GM19397 (cell line): ENCODE data around the gene ESPN.

ENCODE experiments used
- ATAC-seq: cut with Tn5 transposase; IDR thresholded peaks from one replicate; pipeline ENCODE4 v1.9.1; 2021; ENCODE audit warnings: mild to moderate bottlenecking, moderate library complexity; ENCODE audit not compliant: unreplicated experiment

The ESPN gene

GRCh38 chr1:6409053-6409452 lies 15.5 kb upstream of the ESPN start:
- no peak for ATAC-seq

- ATAC-seq = no peak
Measured at GRCh38 chr1:6409733-6410132, 14.8 kb upstream of the ESPN start.

DNA sequence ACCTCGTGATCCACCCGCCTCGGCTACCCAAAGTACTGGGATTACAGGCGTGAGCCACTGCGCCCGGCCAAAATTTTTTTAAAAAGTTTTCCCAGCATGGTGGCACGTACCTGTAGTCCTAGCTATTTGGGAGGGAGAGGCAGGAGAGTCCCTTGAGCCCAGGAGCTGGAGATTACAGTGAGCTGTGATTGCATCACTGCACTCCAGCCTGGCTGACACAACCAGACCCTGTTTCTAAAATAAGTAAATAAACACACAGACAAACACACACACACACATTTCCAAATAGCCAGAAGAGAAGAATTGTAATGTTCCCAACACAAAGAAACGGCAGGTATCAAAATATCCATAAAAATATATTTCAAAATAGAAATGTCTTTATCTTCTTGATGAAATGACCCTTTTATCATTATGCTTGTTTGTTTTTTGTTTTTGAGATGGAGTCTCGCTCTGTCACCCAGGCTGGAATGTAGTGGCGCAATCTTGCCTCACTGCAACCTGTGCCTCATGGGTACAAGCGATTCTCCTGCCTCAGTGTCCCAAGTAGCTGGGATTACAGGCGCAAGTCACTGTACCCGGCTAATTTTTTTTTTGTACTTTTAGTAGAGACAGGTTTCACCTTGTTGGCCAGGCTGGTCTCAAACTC lies 14.2 kb upstream of the ESPN start:
- no peak for ATAC-seq

- ATAC-seq = no peak
Measured at GRCh38 chr1:6412896-6413295, 11.7 kb upstream of the ESPN start.

DNA sequence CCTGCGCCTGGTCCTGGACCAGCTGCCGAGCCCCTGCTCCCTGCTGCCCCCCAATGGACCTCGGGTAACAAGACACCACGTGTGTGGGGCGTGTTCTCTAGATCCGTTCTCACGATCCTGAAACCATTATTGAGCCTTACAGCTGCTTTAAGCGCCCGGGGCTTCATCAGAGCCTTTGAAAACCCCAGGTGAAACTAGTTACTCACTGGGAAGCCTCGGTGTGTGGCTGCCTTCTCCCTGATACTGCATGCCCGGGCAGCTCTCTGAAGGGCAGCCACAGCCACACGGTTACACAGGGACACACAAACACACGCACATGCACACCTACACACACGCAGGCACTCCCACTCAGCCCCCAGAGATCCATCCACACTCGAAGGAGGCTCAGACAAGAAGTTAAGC lies 10.1 kb upstream of the ESPN start:
- ATAC-seq = peak; percentile 69

DNA sequence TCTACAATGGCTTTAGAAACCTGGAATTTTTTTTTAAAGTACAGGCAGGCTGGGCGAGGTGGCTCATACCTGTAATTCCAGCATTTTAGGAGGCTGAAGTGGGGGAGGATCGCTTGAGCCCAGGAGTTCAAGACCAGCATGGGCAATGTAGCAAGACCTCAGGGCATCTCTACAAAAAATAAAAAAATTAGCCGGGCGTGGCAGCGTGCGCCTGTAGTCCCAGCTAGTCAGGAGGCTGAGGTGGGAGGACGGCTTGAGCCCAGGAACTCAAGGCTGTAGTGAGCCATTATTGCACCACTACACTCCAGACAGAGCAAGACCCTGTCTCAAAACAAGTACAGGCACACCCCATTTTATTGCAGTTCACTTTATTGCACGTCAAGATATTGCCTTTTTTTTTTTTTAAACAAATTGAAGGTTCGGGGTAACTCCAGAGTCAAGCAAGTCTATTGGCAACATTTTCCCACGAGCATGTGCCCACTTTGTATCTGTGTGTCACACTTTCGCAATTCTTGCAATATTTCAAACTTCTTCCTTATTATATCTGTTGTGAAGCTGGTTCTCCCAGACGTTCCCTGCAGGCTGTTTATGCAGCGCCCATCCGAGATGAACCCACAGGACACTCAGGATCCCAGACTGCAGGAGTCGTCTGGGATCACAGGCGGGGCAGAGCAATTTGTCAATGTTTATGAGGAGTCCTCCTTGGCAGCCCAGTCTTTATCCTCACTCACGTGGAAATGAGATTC lies 9.5 kb upstream of the ESPN start:
- no peak for ATAC-seq

GRCh38 chr1:6416295-6416656 lies 8.3 kb upstream of the ESPN start:
- ATAC-seq = no peak

DNA sequence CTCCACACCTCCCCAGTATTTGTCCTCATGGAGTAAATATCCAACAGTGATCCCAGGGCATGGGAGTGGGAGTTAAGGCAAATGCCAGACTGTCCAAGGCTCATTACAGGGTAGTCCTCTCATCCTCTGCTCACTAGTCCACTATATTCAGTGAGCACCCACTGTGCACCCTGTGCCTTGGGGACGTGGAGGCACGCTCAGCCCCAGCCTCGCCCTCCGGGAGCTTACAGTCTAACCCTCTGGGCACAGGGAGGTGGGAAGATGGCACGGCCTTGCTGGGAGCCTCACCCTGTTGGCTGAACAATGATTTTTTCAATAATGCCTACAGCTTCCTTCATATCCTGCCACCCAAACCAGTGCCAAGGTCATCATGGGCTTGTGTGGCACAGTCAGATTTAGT lies 7.7 kb upstream of the ESPN start:
- no peak for ATAC-seq

DNA sequence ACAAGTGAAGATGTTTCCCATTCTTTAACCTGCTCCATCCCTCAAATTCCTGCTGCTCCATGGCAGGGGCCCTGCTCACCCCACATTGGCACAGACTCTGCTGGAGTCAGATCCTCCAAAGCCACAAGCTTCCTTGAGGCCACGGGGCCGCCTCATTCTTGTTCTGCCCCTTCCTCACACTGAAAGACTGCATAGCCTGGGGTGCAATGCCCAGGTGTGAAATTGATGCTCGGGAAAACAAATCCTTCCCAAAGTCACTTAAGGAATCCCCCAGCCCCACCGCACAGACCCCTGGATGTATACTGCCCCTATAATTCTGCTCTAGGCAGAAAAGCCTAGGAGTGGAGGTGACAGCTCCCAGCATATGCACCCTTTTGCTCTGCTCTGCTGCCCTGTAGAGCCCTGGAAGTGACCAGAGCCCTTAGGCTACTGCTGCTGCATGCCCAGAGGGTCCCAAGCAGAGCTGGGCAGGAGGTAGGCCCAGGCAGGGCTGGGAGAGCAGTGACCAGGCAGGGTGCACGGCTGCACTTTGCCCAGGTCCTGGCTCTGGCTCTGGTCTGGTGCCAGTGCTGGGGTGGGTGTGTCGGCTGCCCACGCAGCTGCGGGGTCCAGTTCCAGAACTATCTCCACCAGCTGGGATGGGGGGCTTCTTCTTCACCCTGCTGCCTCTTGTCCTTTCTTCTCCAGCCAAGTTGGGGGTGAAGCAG lies 6.5 kb upstream of the ESPN start:
- ATAC-seq = no peak

GRCh38 chr1:6418668-6419396 lies 5.7 kb upstream of the ESPN start:
- ATAC-seq = no peak

DNA sequence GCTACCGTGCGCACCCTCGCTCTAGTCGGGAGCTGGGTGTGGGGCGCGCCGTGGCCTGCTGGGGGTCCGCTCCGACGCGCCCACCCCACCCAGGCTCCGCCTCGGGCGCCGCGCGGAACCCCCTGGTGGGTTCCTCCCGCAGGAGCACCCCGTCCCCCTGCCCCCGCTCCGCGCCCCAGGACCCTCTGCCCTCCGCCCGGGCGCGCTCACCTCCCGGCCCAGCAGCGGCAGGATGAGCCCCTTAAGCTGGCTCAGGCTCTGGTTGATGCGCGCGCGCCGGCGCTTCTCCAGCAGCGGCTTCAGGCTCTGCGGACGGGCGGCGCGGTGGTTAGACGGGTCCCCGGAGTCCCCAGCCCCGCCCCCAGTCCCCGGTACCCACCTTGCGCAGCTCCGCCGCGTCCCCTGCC lies 5.2 kb upstream of the ESPN start:
- ATAC-seq = no peak

GRCh38 chr1:6419804-6420453 lies 4.6 kb upstream of the ESPN start, which contains the start of gene HES2:
HES2 (minus strand) TSS chr1:6419919; CDS start chr1:6419820, 99 bp downstream.
- ATAC-seq = no peak

- ATAC-seq = no peak
Measured at GRCh38 chr1:6420454-6421042, 4.0 kb upstream of the ESPN start.

GRCh38 chr1:6421266-6421665 lies 3.3 kb upstream of the ESPN start:
- ATAC-seq = no peak

- no peak for ATAC-seq
Measured at GRCh38 chr1:6423321-6423999, 1.1 kb upstream of the ESPN start.

DNA sequence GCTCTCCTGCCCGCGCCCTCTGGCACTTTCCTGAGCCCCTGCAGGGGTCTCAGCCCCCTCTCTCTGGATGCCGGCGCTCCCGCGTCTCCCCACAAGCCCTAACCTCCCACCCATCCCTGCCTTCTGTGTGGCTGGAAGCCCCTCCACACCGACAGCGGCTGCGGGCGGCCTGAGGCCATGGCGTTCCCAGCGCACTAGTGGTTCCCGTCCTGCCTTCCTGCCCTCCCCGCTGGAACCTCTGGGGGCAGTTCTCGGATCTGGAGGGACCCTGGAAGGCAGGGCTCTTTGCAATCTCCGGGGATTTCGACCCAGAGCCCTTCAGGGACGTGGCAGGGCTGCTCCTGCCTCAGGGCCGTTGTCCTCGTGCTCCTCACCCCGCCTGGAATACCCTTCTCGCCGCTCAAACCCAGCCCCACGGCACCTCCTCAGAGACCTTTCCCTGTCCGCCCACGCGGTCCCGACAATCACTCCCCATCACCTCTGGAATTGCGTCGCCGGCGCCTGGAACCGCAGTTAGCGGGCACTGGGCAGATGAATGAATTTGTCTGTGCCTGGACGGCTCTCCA lies 493 bp upstream of the ESPN start:
- no peak for ATAC-seq

DNA sequence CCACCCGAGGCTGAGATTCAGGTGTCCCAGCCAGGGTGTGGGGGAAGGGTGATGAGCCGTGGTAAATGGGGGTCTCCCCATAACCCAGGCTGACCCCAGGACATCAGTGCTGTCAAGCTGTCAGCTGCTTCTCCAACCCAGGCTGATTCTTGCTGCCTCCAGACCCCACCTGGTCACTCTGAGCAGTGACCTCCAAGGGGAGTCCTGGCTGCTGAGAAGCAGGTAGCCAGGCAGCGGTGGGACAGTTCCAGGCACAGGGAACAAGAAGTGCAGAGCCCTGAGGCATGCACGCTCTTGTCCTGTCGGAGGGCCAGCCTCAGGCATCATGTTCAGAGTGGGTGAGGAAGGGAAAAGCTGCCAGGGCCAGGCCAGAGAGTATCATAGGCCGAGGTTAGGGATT lies 1.1 kb downstream of the ESPN start:
- ATAC-seq = no peak

GRCh38 chr1:6426277-6426971 lies 1.8 kb downstream of the ESPN start:
- ATAC-seq = no peak

- no peak for ATAC-seq
Measured at GRCh38 chr1:6426972-6427350, 2.4 kb downstream of the ESPN start.
